Stomach (tissue), 9 donors: ENCODE measurements around the gene TMEM143. TPM values are rescaled to one million over a fixed set of nuclear protein-coding genes. Genes with fewer than 3 reads are reported as not detected.

Experiments
- DNase-seq, 2 donors: peaks; one replicate each; pipeline versions ENCODE4 v3.0.0 to v3.0.0-alpha.2; 2013 to 2019
- H3K27ac ChIP-seq, 5 donors: fragments of 200-600 bp in 4 of 5; sonication (generic) in 4 of 5; one replicate each; pipeline ENCODE4 v1.5.1; 2013 to 2019; ENCODE audit warnings: mild to moderate bottlenecking in 1 of 5, moderate library complexity in 1 of 5
- H3K27me3 ChIP-seq, 3 donors: fragments of 200-600 bp; sonication (generic); one replicate each; pipeline ENCODE4 v1.5.1; 2017 to 2019; ENCODE audit warnings: mixed run types in 1 of 3
- H3K36me3 ChIP-seq, 4 donors: fragments of 200-600 bp; sonication (generic); 1 replicate in 3 of 4; 2 replicates in 1 of 4; pipeline ENCODE4 v1.5.1; 2016 to 2019
- H3K4me1 ChIP-seq, 4 donors: fragments of 200-600 bp; sonication (generic); one replicate each; pipeline ENCODE4 v1.5.1; 2016 to 2019
- H3K4me3 ChIP-seq, 4 donors: fragments of 200-600 bp; sonication (generic) in 3 of 4; one replicate each; pipeline ENCODE4 v1.5.1; 2016 to 2019; ENCODE audit warnings: mild to moderate bottlenecking in 1 of 4
- H3K9me3 ChIP-seq, 4 donors: fragments of 200-600 bp; sonication (generic); one replicate each; pipeline ENCODE4 v1.5.1; 2016 to 2019
- CTCF ChIP-seq, 7 experiments: fragments of 450-650 bp in 4 of 7; fragments of 200-600 bp in 3 of 7; sonication (generic) in 3 of 7; IDR thresholded peaks; one replicate each; pipeline ENCODE4 v1.5.1; 2016 to 2019; ENCODE audit warnings: antibody characterized with exemption in 7 of 7, control low read depth in 2 of 7, mild to moderate bottlenecking in 1 of 7
- EP300 ChIP-seq: sonication (generic); formaldehyde crosslinking; IDR thresholded peaks from one replicate; pipeline ENCODE4 v1.6.1; 2017; ENCODE audit warnings: antibody characterized with exemption
- POLR2A ChIP-seq, 4 donors: fragments of 450-650 bp; IDR thresholded peaks; one replicate each; pipeline ENCODE4 v1.6.1; 2016; ENCODE audit warnings: antibody characterized with exemption in 4 of 4, control low read depth in 2 of 4, mild to moderate bottlenecking in 1 of 4, moderate library complexity in 1 of 4
- POLR2AphosphoS5 ChIP-seq, 3 donors: sonication (generic); formaldehyde crosslinking; IDR thresholded peaks; one replicate each; pipeline ENCODE4 v1.6.1; 2016; ENCODE audit warnings: antibody characterized with exemption in 3 of 3
- WGBS, 5 donors: extraction: QIAGEN DNeasy Blood & Tissue Kit in 3 of 5; methylation state at CpG; one replicate each; pipeline versions ENCODE4 v1.1.5 to v1.1.7; 2013 to 2018; 5-methylcytosine and 5-hydroxymethylcytosine counted together
- intact Hi-C: fragments of 100-400 bp; cut with DNase I; formaldehyde crosslinking; loops from one replicate; pipeline ENCODE4 v1.15.1; 2023; ENCODE audit warnings: low total_unique reads
- polyA plus RNA-seq, 3 donors: library from polyadenylated mRNA; stranded (reverse); fragments of 200-250 nt; gene quantifications; one replicate each; pipeline ENCODE4 v1.2.3, GENCODE V29; 2013
- total RNA-seq, 5 donors: library from RNA; depleted of rRNA; stranded (reverse); fragments of >200 nt; gene quantifications; one replicate each; pipeline versions ENCODE4 v1.1.0 to v1.2.3, GENCODE V29; 2014 to 2016
- donor health status: healthy with polysubstance abuse.
- donor health status: Bipolar disorder and iron deficiency.
- donor health status: healthy.

TMEM143 gene
- total and polyA plus RNA-seq, 8 donors, result 4.2 to 33.3 (median 10.0) TPM

DNA sequence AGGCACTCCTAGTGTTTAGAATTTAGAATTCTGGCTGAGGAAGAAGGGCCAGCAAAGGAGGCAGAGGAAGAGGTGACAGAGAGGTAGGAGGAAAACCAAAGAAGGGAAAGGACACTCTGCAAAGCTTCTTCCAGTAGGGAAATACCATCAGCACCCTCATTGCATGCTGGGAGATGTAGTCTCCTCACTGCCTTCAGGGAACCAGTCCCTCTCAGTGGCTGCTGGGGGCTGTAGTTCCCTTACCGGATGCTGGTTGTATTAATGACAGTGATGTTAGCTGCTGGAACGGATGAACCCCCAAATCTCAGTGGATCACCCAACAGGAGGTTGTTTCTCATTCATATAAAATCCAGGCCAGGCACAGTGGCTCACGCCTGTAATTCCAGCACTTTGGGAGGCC, 39.9 kb upstream of the TMEM143 start:
- Histone ChIP-seq H3K36me3 (no peaks in the 10 kb centered on the region), H3K4me3 (no peak overlapping the region), H3K27me3 (peaks cover 0 to 25% (median 0%) of the 10 kb centered on the region in 3 donors), H3K4me1 (peaks cover 1 to 18% (median 3%) of the 10 kb centered on the region in 4 donors), H3K27ac (no peak overlapping the region), H3K9me3 (peaks cover 0 to 5% (median 0%) of the 10 kb centered on the region in 4 donors)
- peak in 1 of 2 donors; percentile 86 for DNase-seq
- no peak for TF ChIP-seq CTCF (IDR thresholded peaks at IDR 0.05)
- peak in 1 of 3 donors; percentile 15 for TF ChIP-seq POLR2AphosphoS5 (IDR thresholded peaks at IDR 0.05)
- WGBS, 5 donors, result 38 to 52% (median 43%) methylated on average over 3 of the region's 3 CpGs
- intact Hi-C loops, result no loop called here

DNA sequence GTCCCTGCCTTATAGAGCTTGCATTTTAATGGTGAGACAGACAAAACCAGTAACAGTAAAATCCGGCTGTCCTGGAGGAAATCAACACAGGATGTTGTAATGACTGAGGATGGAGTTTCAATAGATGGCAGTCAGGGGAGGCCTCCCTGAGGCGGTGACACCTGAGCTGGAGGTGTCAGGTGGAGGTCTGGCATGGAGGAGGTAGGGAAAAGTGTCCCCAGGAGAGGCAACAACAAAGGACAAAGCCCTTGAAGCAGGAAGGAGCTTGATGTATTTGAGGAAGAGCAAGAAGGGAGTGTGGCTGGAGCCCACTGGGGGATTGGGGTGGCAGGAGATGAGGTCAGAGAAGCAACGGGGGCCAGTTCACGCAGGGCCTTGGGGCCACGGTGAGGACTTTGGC, 37.5 kb upstream of the TMEM143 start:
- no peak for TF ChIP-seq POLR2AphosphoS5 (IDR thresholded peaks at IDR 0.05)

GRCh38 chr19:48400018-48400742, 36.4 kb upstream of the TMEM143 start:
- intact Hi-C loops, result no loop called here
- H3K4me1 ChIP-seq, result peaks cover 6 to 29% (median 17%) of the 10 kb centered on the region in 4 donors
- peaks cover 18 to 42% (median 30%) of the 10 kb centered on the region in 3 donors for H3K27me3 ChIP-seq
- H3K36me3 ChIP-seq, result no peaks in the 10 kb centered on the region
- no peak for TF ChIP-seq POLR2AphosphoS5 (IDR thresholded peaks at IDR 0.05)
- no peak for TF ChIP-seq POLR2A (IDR thresholded peaks at IDR 0.05)
- TF ChIP-seq CTCF (IDR thresholded peaks at IDR 0.05), result no peak
- no peak for TF ChIP-seq EP300
- H3K27ac ChIP-seq, result peak overlapping the region; percentile 3 to 60 (median 33)
- peak; percentile 61 to 75 for DNase-seq
- H3K4me3 ChIP-seq, result peak overlapping the region in 2 of 4 donors; percentile 17 to 19
- WGBS, 5 donors, result 30 to 45% (median 37%) methylated on average over 13 to 14 of the region's 14 CpGs
- H3K9me3 ChIP-seq, result no peaks in the 10 kb centered on the region

More for the DNA sequence above, 37.5 kb upstream of the TMEM143 start:
- peaks cover 9 to 41% (median 19%) of the 10 kb centered on the region in 3 donors for H3K27me3 ChIP-seq
- H3K9me3 ChIP-seq, result peaks cover 0 to 5% (median 0%) of the 10 kb centered on the region in 4 donors
- H3K4me1 ChIP-seq, result peaks cover 6 to 28% (median 17%) of the 10 kb centered on the region in 4 donors
- no peak for DNase-seq
- intact Hi-C loops, result no loop called here
- H3K4me3 ChIP-seq, result no peak overlapping the region
- WGBS, 5 donors, result 68 to 85% (median 73%) methylated on average over 5 of the region's 5 CpGs
- H3K36me3 ChIP-seq, result no peaks in the 10 kb centered on the region
- no peak overlapping the region for H3K27ac ChIP-seq

- H3K27me3 ChIP-seq, result peaks cover 31 to 54% (median 45%) of the 10 kb centered on the region in 3 donors
- TF ChIP-seq CTCF (IDR thresholded peaks at IDR 0.05), result no peak
- peak in 2 of 3 donors; percentile 37 to 58 for TF ChIP-seq POLR2AphosphoS5 (IDR thresholded peaks at IDR 0.05)
- no peaks in the 10 kb centered on the region for H3K36me3 ChIP-seq
- DNase-seq, result peak; percentile 78 to 90
- peaks cover 17 to 44% (median 31%) of the 10 kb centered on the region in 4 donors for H3K4me1 ChIP-seq
- H3K9me3 ChIP-seq, result no peaks in the 10 kb centered on the region
- WGBS, 5 donors, result 5 to 21% (median 9%) methylated on average over 24 to 104 of the region's 104 CpGs
- intact Hi-C loops, result no loop called here
- H3K4me3 ChIP-seq, result peak overlapping the region; percentile 27 to 41 (median 40)
- H3K27ac ChIP-seq, result peak overlapping the region in 3 of 5 donors; percentile 44 to 65 (median 60)
These were observed 34.9 kb upstream of the TMEM143 start for GRCh38 chr19:48398375-48399235.
